Psoas muscle (tissue), 8 donors: Measurements from ENCODE around the gene PRKCA. TPM values are rescaled to one million over a fixed set of nuclear protein-coding genes. Genes with fewer than 3 reads are reported as not detected.

Source experiments
- ATAC-seq, 4 donors: fragments of 200-7000 bp; cut with Tn5 transposase; one replicate each; pipeline ENCODE4 v1.9.1; 2020; ENCODE audit warnings: moderate library complexity in 3 of 4, mild to moderate bottlenecking in 2 of 4
- DNase-seq, 2 donors: peaks; one replicate each; pipeline ENCODE4 v3.0.0-alpha.2; 2020
- H3K27ac ChIP-seq: fragments of 200-600 bp; one replicate; pipeline ENCODE4 v1.8.0; 2022
- H3K27me3 ChIP-seq, 3 donors: fragments of 200-600 bp in 1 of 3; one replicate each; pipeline versions ENCODE4 v1.6.1 to v1.8.0; 2013 to 2022; ENCODE audit warnings: low read length in 2 of 3, mild to moderate bottlenecking in 2 of 3, moderate library complexity in 1 of 3; ENCODE audit not compliant: insufficient read depth in 3 of 3
- H3K36me3 ChIP-seq, 2 donors: fragments of 200-600 bp in 1 of 2; one replicate each; pipeline versions ENCODE4 v1.6.1 to v1.8.0; 2013 to 2022; ENCODE audit warnings: low read depth in 1 of 2, mild to moderate bottlenecking in 1 of 2, moderate library complexity in 1 of 2; ENCODE audit not compliant: insufficient read depth in 1 of 2
- H3K4me1 ChIP-seq: fragments of 200-600 bp; one replicate; pipeline ENCODE4 v1.8.0; 2022
- H3K4me3 ChIP-seq: fragments of 200-600 bp; one replicate; pipeline ENCODE4 v1.8.0; 2022; ENCODE audit warnings: mild to moderate bottlenecking
- H3K9me3 ChIP-seq: fragments of 200-600 bp; one replicate; pipeline ENCODE4 v1.8.0; 2022
- WGBS, 3 donors: extraction: QIAGEN DNeasy Blood & Tissue Kit; methylation state at CpG; one replicate each; pipeline versions ENCODE4 v1.1.6 to v1.1.7; 2013; 5-methylcytosine and 5-hydroxymethylcytosine counted together
- intact Hi-C, 2 donors: fragments of 100-400 bp; cut with DNase I; formaldehyde crosslinking; loops; one replicate each; pipeline versions ENCODE4 v1.11.0 to v1.14.2; 2022
- polyA plus RNA-seq, 3 donors: library from polyadenylated mRNA; stranded (reverse); fragments of 200-250 nt; gene quantifications; one replicate each; pipeline ENCODE4 v1.2.3, GENCODE V29; 2013
- total RNA-seq, 4 donors: library from RNA; stranded (reverse); fragmentation: NEBNext Ultra II Directional in 2 of 4; extraction: Animal tissue kit (Norgen Biotek cat#: 25700) in 2 of 4; gene quantifications; one replicate each; pipeline versions ENCODE4 v1.2.1 to v1.2.4, GENCODE V29; 2021 to 2023
- TF ChIP-seq, protein P1 (sequence below): fragments of 200-600 bp; IDR thresholded peaks from one replicate; pipeline ENCODE4 v1.8.0; 2022; ENCODE audit warnings: antibody characterized with exemption
- donor health status: healthy with polysubstance abuse.
- donor health status: DM: no; HTN: no; CAD: no; lungs with moderate emphysema.
- donor health status: Bipolar disorder and iron deficiency.
- donor health status: healthy.
- donor health status: DM: yes; HTN: yes; CAD: no.
- donor health status: DM: no; HTN: no; CAD: no.
- donor health status: DM: no; HTN: no; CAD: no.
- donor health status: DM: yes; HTN: yes; CAD: no.

PRKCA gene
- total and polyA plus RNA-seq, 7 donors = 0.35 to 15.5 (median 8.2) TPM

- intact Hi-C loops = no loop called here
- peaks cover 9% of the 10 kb centered on the region for H3K4me1 ChIP-seq
- ATAC-seq (no peak), DNase-seq (no peak)
- WGBS, 3 donors = 92 to 94% (median 93%) methylated on average over 17 of the region's 17 CpGs
- no peak overlapping the region for H3K4me3 ChIP-seq
- H3K36me3 ChIP-seq = peaks cover 0 to under 1% of the 10 kb centered on the region in 2 donors
- H3K27ac ChIP-seq = no peak overlapping the region
- TF ChIP-seq, protein P1, sequence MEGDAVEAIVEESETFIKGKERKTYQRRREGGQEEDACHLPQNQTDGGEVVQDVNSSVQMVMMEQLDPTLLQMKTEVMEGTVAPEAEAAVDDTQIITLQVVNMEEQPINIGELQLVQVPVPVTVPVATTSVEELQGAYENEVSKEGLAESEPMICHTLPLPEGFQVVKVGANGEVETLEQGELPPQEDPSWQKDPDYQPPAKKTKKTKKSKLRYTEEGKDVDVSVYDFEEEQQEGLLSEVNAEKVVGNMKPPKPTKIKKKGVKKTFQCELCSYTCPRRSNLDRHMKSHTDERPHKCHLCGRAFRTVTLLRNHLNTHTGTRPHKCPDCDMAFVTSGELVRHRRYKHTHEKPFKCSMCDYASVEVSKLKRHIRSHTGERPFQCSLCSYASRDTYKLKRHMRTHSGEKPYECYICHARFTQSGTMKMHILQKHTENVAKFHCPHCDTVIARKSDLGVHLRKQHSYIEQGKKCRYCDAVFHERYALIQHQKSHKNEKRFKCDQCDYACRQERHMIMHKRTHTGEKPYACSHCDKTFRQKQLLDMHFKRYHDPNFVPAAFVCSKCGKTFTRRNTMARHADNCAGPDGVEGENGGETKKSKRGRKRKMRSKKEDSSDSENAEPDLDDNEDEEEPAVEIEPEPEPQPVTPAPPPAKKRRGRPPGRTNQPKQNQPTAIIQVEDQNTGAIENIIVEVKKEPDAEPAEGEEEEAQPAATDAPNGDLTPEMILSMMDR = no peak
- H3K27me3 ChIP-seq = no peaks in the 10 kb centered on the region
- H3K9me3 ChIP-seq = no peaks in the 10 kb centered on the region
These were observed 481.4 kb downstream of the PRKCA start for GRCh38 chr17:66783656-66784381.

GRCh38 chr17:66784621-66785364 lies 482.4 kb downstream of the PRKCA start:
- no peak for DNase-seq
- H3K4me1 ChIP-seq = peaks cover 9% of the 10 kb centered on the region
- WGBS, 3 donors = 84 to 87% (median 84%) methylated on average over 11 of the region's 11 CpGs
- peaks cover 0 to 9% of the 10 kb centered on the region in 2 donors for H3K36me3 ChIP-seq
- intact Hi-C loops = no loop called here
- no peaks in the 10 kb centered on the region for H3K9me3 ChIP-seq
- TF ChIP-seq, protein P1 = no peak
- no peak overlapping the region for H3K4me3 ChIP-seq
- no peaks in the 10 kb centered on the region for H3K27me3 ChIP-seq
- ATAC-seq = no peak
- no peak overlapping the region for H3K27ac ChIP-seq

- Histone ChIP-seq H3K4me1 (peaks cover 9% of the 10 kb centered on the region), H3K9me3 (no peaks in the 10 kb centered on the region), H3K27me3 (no peaks in the 10 kb centered on the region), H3K4me3 (no peak overlapping the region), H3K27ac (no peak overlapping the region), H3K36me3 (peaks cover 0 to 9% of the 10 kb centered on the region in 2 donors)
- intact Hi-C loops = no loop called here
- ATAC-seq (no peak), DNase-seq (no peak)
- TF ChIP-seq, protein P1 = no peak
- WGBS, 3 donors = 81 to 84% (median 84%) methylated on average over 10 of the region's 10 CpGs
These were observed 483.7 kb downstream of the PRKCA start for GRCh38 chr17:66786107-66786506.

DNA sequence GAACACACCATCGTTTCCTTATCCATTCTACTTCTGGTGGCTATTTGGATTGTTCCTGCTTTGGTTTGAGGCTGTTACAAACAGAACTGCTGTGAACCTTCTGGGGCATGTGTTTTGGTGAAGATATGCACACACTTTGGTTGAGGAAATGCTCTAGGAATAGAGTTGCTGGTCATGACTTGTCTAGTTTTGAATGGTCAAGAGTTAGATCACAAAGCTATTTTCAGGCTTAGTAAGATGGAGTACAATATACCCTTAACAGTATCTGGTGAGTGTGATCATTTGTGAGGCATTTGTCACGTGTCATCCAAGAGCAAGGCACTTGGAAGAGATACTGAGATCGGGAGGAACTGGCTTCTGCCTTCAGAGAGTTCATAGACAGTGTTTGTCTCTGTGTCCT lies 485.5 kb downstream of the PRKCA start:
- intact Hi-C loops = no loop called here
- Histone ChIP-seq H3K27ac (peak overlapping the region; percentile 79), H3K36me3 (peaks cover 0 to 9% of the 10 kb centered on the region in 2 donors), H3K9me3 (no peaks in the 10 kb centered on the region), H3K4me1 (peaks cover 9% of the 10 kb centered on the region), H3K4me3 (no peak overlapping the region), H3K27me3 (no peaks in the 10 kb centered on the region)
- TF ChIP-seq, protein P1 = no peak
- WGBS, 3 donors = 48 to 61% (median 61%) methylated on average over 3 of the region's 3 CpGs
- DNase-seq (no peak), ATAC-seq (peak in 3 of 4 donors; percentile 82 to 96 (median 85))
